Choroid plexus epithelial cell (primary cell): Measurements from ENCODE around the gene SMG6.

ENCODE experiments used
- DNase-seq: peaks from one replicate; pipeline ENCODE4 v3.0.0-alpha.2; 2010; ENCODE audit warnings: low read depth
- H3K4me3 ChIP-seq: 2 replicates; pipeline ENCODE4 v1.5.1; 2011; ENCODE audit warnings: low read depth, mild to moderate bottlenecking, control low read depth, low read length, moderate library complexity
- TF ChIP-seq, protein P1 (sequence below): conservative IDR thresholded peaks from 2 replicates; pipeline ENCODE4 v1.5.1; 2011; ENCODE audit warnings: low read depth, mild to moderate bottlenecking, control low read depth, inconsistent platforms, low read length, moderate library complexity

Gene SMG6

DNA sequence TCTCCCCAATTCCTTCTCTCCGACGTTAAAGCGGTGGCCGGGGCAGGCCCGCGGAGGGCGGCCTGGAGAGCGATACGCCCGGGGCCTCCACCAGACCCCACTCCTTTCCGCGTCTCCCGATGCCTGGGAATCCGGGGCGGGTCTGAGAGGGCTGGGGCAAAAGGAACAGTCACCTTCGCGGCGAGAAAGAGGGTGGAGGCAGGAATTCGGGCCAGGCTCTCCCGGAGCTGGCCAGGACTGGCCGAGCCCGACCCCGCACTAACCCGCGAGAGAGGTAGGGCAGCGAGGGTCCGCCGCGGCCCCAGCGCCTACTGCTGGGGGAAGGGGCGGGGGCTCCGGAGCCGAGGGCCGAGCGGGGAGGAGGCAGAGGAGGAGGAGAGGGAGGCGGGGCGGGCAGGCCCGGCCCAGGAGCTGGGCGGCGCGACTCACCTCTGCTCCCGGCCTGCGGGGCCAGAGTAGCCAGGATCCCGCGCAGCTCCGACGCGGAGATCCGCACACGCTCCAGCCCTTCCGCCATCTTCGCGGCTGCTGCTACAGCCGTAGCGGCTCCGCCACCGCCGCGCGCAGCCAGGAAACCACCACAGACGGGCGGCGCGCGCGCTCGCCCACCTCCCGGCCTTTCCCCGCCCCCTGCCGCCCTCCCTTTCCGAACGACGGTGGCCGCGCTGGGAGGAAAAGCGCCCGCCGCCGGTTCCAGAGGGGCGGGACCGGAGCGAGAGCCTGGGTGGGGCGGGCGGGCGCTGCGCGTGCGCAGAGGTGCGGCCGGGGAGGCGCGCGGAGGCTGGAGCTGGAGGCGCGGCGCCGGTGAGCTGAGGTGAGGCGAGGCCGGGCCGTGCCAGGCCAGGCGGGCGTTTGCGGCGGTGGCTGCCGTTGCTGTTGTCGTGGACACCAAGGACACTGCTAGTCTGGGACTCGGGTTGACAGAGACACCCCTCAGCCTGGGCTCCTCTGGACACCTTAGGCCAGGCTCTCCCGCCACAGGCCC, at the start of gene SMG6, which contains the start of gene SRR:
Gene SMG6, minus strand, starts transcription at position 582 of the 985 bp plus-strand sequence. Its CDS starts 65 bp downstream, at position 517.
Gene SRR, plus strand, starts transcription at position 747 of the 985 bp plus-strand sequence. CDS start 11,611 bp downstream, outside the sequence.
- peak; percentile 88 for DNase-seq
- TF ChIP-seq, protein P1, sequence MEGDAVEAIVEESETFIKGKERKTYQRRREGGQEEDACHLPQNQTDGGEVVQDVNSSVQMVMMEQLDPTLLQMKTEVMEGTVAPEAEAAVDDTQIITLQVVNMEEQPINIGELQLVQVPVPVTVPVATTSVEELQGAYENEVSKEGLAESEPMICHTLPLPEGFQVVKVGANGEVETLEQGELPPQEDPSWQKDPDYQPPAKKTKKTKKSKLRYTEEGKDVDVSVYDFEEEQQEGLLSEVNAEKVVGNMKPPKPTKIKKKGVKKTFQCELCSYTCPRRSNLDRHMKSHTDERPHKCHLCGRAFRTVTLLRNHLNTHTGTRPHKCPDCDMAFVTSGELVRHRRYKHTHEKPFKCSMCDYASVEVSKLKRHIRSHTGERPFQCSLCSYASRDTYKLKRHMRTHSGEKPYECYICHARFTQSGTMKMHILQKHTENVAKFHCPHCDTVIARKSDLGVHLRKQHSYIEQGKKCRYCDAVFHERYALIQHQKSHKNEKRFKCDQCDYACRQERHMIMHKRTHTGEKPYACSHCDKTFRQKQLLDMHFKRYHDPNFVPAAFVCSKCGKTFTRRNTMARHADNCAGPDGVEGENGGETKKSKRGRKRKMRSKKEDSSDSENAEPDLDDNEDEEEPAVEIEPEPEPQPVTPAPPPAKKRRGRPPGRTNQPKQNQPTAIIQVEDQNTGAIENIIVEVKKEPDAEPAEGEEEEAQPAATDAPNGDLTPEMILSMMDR, result no peak

DNA sequence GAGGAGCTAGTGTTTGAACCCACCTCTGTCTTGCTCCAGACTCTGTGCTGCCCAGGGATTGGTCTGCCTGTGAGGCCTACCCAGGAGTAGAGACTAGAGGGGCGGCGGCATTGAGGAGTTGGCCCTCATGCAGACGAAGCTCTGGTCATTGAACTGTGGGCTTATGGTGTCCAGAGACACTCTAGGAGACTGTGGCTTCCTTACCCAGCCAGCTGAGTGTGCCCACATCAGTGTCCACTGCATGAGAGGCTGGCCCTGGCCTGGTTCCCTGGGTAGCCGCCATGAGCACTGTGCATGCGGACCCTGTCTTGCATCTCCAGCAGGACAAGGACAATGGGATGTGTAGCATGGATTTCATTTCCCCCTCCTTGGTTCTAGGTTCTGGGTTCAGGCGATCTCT, 47.7 kb upstream of the SMG6 start:
- DNase-seq, result no peak
- TF ChIP-seq, protein P1, result no peak
- H3K4me3 ChIP-seq, result no peak overlapping the region

More for the DNA sequence above, at the start of gene SMG6, which contains the start of gene SRR:
- peak within 1 kb of the TSS; percentile 96 for H3K4me3 ChIP-seq

DNA sequence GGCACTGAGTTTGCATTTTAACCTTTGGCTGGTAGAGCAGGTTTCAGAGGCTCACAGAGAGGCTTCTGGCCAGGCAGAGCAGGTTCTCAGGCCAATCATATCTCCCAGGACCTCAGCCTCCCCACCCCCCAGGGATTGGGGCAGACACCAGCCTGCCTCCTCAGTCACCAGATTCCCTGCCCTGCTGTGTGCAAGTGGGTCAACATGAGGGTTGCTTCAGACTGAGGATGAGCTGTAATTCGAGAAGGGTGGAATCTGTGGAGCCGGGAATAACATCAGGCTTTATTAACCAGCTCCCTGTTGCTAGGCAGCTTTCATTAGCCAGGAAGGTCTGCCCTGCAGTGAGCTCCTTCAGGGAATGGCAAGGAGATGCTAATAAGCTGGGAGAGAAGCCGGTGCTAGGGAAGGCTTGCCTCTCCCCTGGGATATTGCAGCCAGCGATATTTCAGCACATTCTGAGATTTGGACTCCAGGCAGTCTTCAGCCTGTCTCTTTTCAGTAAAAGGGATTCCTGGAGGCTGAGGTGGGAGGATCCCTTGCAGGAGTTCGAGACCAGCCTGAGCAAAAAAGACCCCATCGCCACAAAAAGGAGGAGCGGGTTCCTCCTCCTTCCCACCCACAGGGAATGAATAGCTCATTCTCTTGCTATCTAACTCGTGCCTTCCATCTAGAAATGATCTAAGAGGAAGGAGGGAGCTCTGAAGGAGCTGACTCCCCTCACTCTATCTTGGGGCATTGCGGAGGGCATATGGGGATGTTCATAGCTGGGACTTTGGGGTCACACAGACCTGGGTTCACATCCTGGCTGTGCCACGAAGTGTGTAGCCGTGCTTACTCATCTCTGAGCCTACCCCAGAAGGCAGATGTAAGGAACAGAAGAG, 44.5 kb upstream of the SMG6 start:
- peak; percentile 84 for DNase-seq
- H3K4me3 ChIP-seq, result no peak overlapping the region
- TF ChIP-seq, protein P1, result no peak

DNA sequence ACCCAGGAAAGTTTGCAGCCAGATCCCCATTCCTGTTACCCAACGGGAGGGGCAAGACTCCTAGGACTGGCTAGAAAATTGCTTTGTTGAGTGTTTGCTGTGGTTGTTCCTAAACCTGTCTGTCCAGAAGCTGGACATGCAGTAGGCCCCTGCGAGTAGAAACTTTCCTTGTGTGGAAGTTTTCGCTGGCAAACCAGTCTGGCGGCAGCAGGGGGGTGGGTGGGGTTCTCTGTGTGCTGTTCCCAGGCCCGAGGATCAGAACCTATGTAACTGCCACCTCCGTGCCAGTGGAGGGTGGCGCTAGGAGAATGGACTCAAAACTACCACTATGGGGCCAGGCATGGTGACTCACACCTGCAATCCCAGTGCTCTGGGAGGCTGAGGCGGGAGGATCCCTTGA, 42.9 kb upstream of the SMG6 start:
- TF ChIP-seq, protein P1, result no peak
- H3K4me3 ChIP-seq, result no peak overlapping the region
- no peak for DNase-seq

DNA sequence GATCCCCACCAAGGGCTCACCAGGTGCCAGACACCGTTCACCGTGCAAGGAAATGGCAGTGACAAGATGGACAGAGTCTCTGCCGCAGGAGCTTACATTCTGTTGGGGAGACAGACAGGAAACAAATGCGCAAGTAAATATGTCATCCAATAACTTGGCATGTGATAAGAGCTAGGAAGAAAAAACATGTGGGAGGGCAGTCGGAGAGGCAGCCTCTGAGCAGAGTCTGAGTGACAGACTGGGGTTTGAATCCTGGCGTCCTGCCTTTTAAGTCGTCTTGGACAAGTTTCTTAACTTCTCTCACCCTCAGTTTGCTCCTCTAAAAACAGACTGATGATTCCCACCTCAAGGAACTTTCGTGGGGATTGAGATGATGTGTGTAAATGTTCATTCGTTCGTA, 40.9 kb upstream of the SMG6 start:
- TF ChIP-seq, protein P1, result no peak
- no peak for DNase-seq

DNA sequence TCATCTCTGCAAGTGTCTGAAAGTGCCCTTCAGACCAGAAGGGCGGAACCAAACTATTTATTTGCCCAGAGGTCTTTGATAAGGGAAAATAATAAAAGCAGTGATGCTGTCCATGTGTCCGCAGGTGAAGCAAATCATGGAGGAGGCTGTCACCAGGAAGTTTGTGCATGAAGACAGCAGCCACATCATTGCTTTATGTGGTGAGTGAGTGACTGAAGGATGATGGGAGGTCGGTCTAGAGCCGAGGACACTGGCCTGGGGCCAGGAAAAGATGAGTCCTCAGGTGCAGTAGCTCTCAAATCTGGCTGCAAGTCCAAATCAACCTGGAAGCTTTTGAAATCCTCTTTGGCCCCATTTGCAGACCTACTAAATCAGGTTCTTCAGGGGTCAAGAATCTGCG, 39.8 kb upstream of the SMG6 start:
- TF ChIP-seq, protein P1, result no peak
- no peak for DNase-seq
- H3K4me3 ChIP-seq, result no peak overlapping the region

More for the DNA sequence above, 40.9 kb upstream of the SMG6 start:
- H3K4me3 ChIP-seq, result no peak overlapping the region
